Keratinocyte (primary cell): ENCODE measurements around the gene SH2D4B.

Source experiments
- CTCF ChIP-seq, 3 experiments: IDR thresholded peaks in 1 of 3; conservative IDR thresholded peaks in 1 of 3; optimal IDR thresholded peaks in 1 of 3; 2 replicates in 2 of 3; 3 replicates in 1 of 3; pipeline versions ENCODE3 to v1.5.1; 2011; ENCODE audit warnings: low read length in 3 of 3, mild to moderate bottlenecking in 3 of 3, moderate library complexity in 2 of 3, control low read depth in 1 of 3, inconsistent platforms in 1 of 3; ENCODE audit not compliant: insufficient read depth in 2 of 3; ENCODE audit errors: extremely low read depth in 1 of 3
- EZH2 ChIP-seq: IDR thresholded peaks from one replicate; pipeline ENCODE4 v1.6.1; 2012; ENCODE audit warnings: inconsistent platforms, mild to moderate bottlenecking, low read length, moderate library complexity

GRCh38 chr10:80515941-80516340 lies 21.8 kb upstream of the SH2D4B start:
- TF ChIP-seq CTCF (optimal IDR thresholded peaks at IDR 0.05 in 1 of 3, IDR thresholded peaks at IDR 0.05 in 1 of 3, conservative IDR thresholded peaks at IDR 0.05 in 1 of 3; ENCODE audit: extremely low read depth in 1 of 3, insufficient read depth in 2 of 3, low read length in 3 of 3) (no peak), EZH2 (no peak)
